Skeletal muscle tissue (tissue), 4 donors: ENCODE measurements around the gene PLCL2. TPM values are rescaled to one million over a fixed set of nuclear protein-coding genes. Genes with fewer than 3 reads are reported as not detected.

Source experiments
- H3K27ac ChIP-seq: one replicate; pipeline ENCODE4 v1.7.0; 2013; ENCODE audit warnings: mild to moderate bottlenecking, low read depth, low read length, inconsistent platforms
- H3K27me3 ChIP-seq, 3 donors: one replicate each; pipeline ENCODE4 v1.7.0; 2013; ENCODE audit warnings: low read length in 3 of 3; ENCODE audit not compliant: control insufficient read depth in 3 of 3, insufficient read depth in 3 of 3
- H3K36me3 ChIP-seq, 3 donors: one replicate each; pipeline ENCODE4 v1.7.0; 2013; ENCODE audit warnings: low read length in 3 of 3; ENCODE audit not compliant: control insufficient read depth in 3 of 3, insufficient read depth in 3 of 3
- H3K4me1 ChIP-seq, 3 donors: one replicate each; pipeline ENCODE4 v1.7.0; 2013; ENCODE audit warnings: low read length in 3 of 3, mild to moderate bottlenecking in 3 of 3; ENCODE audit not compliant: control insufficient read depth in 3 of 3, insufficient read depth in 3 of 3
- H3K4me3 ChIP-seq, 3 donors: one replicate each; pipeline ENCODE4 v1.7.0; 2013; ENCODE audit warnings: low read length in 3 of 3
- H3K9ac ChIP-seq, 3 donors: one replicate each; pipeline ENCODE4 v1.7.0; 2013; ENCODE audit warnings: low read length in 3 of 3, mild to moderate bottlenecking in 3 of 3, moderate library complexity in 2 of 3, low read depth in 1 of 3
- H3K9me3 ChIP-seq, 3 donors: one replicate each; pipeline ENCODE4 v1.7.0; 2013; ENCODE audit warnings: low read length in 3 of 3; ENCODE audit not compliant: control insufficient read depth in 3 of 3
- total RNA-seq: library from RNA; depleted of rRNA; stranded (reverse); fragments of >200 nt; gene quantifications from one replicate; pipeline ENCODE4 v1.2.3, GENCODE V29; 2014
- donor health status: Osteomylitis.

Gene PLCL2
- total RNA-seq, 1 donor from 2014 or later, result 83.5 TPM

DNA sequence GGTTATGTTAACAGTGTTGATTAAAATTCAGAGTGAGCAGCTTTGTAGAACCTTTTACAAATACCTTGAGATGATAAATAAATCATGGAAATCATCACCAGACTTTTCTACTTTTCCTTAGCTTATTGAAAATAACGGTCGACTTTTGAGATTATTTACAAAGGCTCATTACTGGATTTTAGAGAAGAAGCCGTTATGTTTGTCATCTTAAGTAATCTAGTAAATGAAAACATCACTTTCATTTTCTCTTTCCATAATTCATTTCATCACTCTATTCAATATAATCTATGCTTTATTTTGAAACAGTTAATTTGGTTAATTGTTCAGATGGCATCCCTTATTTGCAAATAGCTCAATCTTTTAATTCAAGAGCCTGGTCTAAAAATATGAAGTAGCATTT is 3.6 kb downstream of the PLCL2 start:
- H3K27ac ChIP-seq, result no peak overlapping the region
- no peak overlapping the region for H3K9ac ChIP-seq
- no peaks in the 10 kb centered on the region for H3K9me3 ChIP-seq
- H3K4me1 ChIP-seq, result peaks cover 41 to 59% (median 53%) of the 10 kb centered on the region in 3 donors
- H3K4me3 ChIP-seq, result no peak overlapping the region
- H3K27me3 ChIP-seq, result no peaks in the 10 kb centered on the region
- H3K36me3 ChIP-seq, result no peaks in the 10 kb centered on the region

DNA sequence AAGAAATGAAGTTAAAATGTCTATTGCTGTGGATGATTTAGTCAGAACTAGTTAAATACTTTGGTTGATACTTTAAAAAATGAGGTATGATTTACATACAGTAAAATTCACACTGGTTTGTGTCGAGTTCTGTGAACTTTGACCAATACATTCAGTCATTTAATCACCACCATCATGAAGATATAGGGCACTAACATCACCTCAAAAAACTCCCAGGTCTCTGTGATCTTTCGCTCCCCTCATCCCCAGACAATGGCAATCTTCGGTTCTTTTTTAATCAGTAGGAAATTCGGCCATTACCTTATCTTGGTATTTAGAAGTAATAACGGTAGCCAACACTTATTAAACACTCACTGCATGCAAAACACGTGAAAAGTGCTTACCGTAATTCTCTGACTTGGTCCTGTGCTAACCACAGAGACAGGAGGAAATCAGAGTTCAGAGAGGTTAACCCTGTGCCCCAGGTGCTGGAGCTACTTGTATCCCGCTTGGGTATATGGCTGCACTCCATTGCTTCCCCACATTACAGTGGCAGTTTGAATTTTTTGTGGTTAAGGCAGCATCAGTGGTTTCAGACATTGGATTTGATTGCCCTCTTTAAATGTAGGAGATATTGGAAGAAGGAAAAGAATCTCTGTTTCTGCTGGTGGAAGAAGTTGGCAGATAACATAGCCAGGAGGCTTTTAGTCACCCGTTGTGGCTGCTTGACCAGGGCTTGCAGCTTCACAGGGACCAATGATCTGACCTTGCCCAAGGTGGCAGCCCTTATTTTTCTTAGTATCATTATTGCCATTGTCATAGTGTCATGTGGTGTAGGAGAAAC is 4.2 kb downstream of the PLCL2 start:
- peaks cover 34 to 57% (median 54%) of the 10 kb centered on the region in 3 donors for H3K4me1 ChIP-seq
- H3K27me3 ChIP-seq, result no peaks in the 10 kb centered on the region
- H3K27ac ChIP-seq, result no peak overlapping the region
- no peak overlapping the region for H3K9ac ChIP-seq
- H3K4me3 ChIP-seq, result peak overlapping the region in 1 of 3 donors; percentile 17
- no peaks in the 10 kb centered on the region for H3K9me3 ChIP-seq
- no peaks in the 10 kb centered on the region for H3K36me3 ChIP-seq

DNA sequence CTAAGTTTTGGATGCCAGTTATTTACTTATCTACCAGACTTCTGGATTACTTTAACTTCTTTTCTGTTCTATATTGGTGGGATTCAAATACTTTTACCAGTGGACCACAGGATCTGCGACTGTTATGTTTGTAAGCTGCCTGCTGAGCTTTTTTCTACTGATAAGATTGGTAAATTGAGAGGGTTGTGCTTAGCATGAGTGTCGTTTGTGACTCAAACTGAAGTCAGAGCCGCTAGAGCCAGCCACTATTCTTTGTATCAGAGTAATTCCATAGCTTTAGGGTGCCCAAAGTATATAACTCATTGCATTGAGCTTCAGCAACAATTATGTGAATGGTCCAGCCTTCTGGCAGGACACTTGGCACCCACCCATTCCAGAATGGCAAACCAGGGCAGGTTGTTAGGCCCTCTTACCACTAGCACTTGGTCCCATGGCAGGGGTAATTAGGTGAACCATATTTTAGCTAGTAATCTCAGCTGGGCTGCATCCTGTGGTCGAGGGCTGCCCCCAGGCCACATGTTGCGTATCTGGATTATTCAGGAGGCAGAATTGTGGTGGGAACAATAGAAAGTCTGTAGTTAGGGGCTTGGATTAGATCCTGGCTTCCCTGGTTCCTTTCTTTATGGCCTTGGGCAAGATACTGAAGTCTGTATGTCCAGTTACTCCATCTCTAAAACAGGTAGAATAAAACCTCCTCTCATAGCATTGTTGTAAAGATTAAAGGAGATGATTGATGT is 6.0 kb downstream of the PLCL2 start:
- H3K4me1 ChIP-seq, result peaks cover 31 to 54% (median 51%) of the 10 kb centered on the region in 3 donors
- no peaks in the 10 kb centered on the region for H3K9me3 ChIP-seq
- H3K36me3 ChIP-seq, result no peaks in the 10 kb centered on the region
- no peaks in the 10 kb centered on the region for H3K27me3 ChIP-seq
- no peak overlapping the region for H3K4me3 ChIP-seq
- H3K27ac ChIP-seq, result no peak overlapping the region
- H3K9ac ChIP-seq, result no peak overlapping the region

DNA sequence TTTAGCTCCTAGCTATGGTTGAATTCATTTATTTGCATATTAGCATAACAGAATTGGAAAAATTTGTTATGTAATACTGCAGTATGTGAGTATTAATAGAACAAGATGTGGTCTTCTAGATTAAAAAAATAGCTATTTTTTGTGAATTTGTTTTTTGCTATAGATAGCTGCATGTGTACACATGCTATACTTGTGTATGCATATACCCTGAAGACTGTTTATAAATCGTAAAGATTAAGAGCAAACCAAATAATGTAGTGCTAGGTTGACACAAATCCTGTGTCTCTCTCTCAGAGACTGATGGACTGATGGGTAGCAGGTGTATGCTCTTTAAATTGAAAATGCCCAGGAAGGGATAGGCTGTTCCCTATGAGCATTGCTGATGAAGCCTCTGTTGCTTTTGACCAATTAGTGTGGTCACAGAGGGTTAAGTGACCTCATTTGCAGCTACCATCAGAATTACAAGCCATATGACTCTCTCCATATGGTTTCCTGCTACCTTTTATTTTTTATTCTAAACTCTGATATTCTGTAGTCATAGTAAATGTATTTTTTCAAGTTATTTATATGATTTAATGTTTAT is 9.0 kb downstream of the PLCL2 start:
- Histone ChIP-seq H3K9ac (no peak overlapping the region), H3K4me3 (no peak overlapping the region), H3K27ac (no peak overlapping the region), H3K9me3 (no peaks in the 10 kb centered on the region), H3K27me3 (no peaks in the 10 kb centered on the region), H3K36me3 (no peaks in the 10 kb centered on the region), H3K4me1 (peaks cover 35 to 62% (median 57%) of the 10 kb centered on the region in 3 donors)

DNA sequence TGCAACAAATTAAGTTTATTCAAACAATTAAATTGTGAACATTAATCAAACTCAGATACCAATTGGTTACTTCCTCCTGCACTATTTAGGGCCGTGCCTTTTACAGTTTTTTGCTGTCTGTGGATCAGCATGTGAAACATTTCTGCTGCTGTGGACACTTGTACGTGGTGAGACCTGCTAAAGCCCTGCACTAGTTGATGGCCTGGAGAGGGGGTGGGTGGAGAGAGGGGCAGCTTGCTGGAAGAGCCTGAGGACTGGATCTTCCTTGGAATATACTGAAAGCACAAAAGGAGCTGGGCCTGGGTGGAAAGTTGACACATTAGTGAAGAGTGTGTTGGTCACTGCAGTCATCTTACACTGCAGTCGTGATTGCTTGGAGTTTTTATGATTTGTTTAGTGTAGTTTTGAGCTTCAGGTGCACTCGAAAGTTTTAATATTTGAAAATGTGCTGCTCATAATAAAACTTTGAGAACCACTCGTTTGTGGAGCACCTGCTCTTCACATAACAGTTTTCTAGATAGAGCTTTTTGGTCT is 11.4 kb downstream of the PLCL2 start:
- Histone ChIP-seq H3K4me3 (no peak overlapping the region), H3K4me1 (peaks cover 38 to 59% (median 56%) of the 10 kb centered on the region in 3 donors), H3K9me3 (no peaks in the 10 kb centered on the region), H3K27me3 (no peaks in the 10 kb centered on the region), H3K27ac (no peak overlapping the region), H3K9ac (peak overlapping the region in 1 of 3 donors; percentile 17), H3K36me3 (no peaks in the 10 kb centered on the region)

DNA sequence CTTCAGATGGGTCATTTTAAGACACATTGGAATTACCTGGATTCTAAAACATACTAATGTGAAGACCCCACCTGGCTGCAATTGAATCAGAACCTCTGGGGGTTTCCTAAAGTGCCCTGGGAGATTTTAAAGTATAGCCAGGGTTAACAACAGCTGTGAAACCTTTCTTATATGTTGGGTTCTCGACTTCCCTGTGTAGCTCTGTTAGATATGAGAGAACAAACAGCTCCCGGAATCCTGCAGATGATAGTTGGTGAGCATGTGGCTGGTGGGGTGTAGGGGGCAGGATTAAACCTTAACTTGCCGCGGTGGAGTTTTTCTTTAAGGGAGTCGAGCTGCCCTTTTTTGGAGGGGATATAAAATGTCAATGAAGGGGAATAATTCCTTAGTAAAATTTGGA is 12.1 kb downstream of the PLCL2 start:
- H3K4me3 ChIP-seq, result no peak overlapping the region
- H3K36me3 ChIP-seq, result no peaks in the 10 kb centered on the region
- no peaks in the 10 kb centered on the region for H3K9me3 ChIP-seq
- H3K27me3 ChIP-seq, result no peaks in the 10 kb centered on the region
- H3K4me1 ChIP-seq, result peaks cover 40 to 60% (median 56%) of the 10 kb centered on the region in 3 donors
- H3K27ac ChIP-seq, result peak overlapping the region; percentile 10
- H3K9ac ChIP-seq, result peak overlapping the region in 1 of 3 donors; percentile 5

DNA sequence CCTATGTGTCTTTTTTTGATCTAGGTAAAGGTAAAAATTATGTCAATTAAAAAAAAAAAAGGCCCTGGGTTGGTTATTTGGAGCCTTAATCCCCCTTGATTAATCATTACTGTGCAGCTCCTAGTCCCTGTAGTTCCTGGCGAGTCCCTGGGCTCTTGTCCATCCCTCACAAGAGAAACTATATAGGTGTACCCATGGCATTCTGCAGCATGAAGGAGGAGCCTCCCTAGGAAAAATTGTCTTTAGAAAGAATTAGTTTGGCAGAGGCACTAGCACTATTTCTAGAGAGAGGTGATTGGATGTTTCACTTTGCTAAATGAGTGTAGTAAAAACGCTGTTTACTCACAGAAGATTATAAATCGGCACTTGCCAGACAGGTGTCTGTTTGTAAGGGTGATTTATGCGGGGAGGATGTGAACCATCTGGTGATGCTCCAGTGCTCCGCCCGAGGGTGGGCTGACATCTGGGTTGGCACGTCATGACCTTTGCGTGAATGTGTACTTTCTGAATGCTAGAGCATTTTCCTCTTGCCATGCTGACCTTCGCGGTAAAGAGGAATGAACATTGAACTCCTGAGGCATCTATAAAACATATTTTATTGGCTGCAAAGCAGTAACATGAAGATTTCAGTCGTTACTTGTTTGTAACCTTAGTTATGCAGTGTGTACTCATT is 12.6 kb downstream of the PLCL2 start:
- Histone ChIP-seq H3K36me3 (no peaks in the 10 kb centered on the region), H3K4me3 (peak overlapping the region in 2 of 3 donors; percentile 30 to 32), H3K9me3 (no peaks in the 10 kb centered on the region), H3K27me3 (no peaks in the 10 kb centered on the region), H3K9ac (peak overlapping the region in 1 of 3 donors; percentile 5), H3K4me1 (peaks cover 43 to 65% (median 61%) of the 10 kb centered on the region in 3 donors), H3K27ac (peak overlapping the region; percentile 34)

DNA sequence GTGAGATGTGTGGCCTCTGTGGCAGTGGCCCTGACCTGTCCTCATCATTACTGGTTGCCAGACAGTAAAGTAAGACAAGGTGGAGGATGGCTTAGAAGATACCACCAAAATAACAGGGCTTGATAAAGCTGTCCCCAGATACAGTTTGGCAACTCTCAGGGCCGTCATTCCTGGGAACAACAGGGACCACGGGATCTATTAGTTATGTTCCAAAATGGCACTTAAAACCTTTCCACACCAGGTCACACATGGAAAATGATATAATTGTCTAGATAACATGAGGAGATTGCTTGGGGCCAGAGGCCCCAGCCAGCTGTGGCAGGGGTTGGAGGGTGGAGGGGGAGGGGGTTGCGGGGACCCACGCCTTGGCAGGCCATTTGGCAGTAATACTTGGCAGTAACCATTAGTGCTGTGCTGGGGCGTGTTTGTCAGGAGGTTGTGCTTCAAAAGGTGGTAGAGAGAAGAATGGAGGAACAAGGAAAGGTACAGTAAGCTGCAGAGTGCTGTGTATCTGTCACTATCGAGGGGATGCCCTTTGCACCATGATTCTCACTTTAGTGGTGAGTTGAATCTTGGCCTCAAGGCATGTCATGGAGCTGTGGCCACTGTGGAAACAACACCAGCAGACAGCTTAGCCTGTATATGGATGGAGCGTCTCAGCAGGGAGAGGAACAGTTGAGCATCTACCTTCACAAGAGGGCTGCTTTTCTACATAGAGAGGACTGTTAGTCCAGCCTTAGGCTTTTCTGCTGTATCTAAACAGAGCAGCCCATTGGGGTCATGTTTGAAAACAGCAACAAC is 14.0 kb downstream of the PLCL2 start:
- Histone ChIP-seq H3K4me3 (peak overlapping the region in 1 of 3 donors; percentile 26), H3K27ac (peak overlapping the region; percentile 9), H3K9ac (no peak overlapping the region), H3K36me3 (no peaks in the 10 kb centered on the region), H3K4me1 (peaks cover 55 to 65% (median 65%) of the 10 kb centered on the region in 3 donors), H3K9me3 (no peaks in the 10 kb centered on the region), H3K27me3 (no peaks in the 10 kb centered on the region)

DNA sequence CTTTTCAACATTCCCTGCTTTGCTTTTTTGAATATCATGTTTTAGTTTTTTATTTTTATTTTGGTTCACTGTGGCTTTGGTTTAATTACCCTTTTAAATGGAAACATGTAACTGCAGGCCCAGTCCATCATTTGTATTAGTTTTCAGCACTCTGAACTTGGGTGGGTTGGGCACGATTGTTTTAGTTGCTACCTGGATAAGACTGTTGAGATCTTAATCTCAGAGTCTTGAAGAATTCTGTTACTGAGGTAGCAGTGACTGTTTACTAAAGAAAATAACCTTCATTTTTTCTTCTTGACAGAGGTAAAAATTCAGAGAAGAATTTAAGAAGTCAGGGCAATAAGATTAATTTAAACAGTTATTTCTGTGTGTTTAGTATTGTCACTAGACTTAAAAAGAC is 15.2 kb downstream of the PLCL2 start:
- Histone ChIP-seq H3K4me3 (no peak overlapping the region), H3K4me1 (peaks cover 66 to 73% (median 73%) of the 10 kb centered on the region in 3 donors)

More for the DNA sequence above, 15.2 kb downstream of the PLCL2 start:
- no peak overlapping the region for H3K9ac ChIP-seq
- no peaks in the 10 kb centered on the region for H3K27me3 ChIP-seq
- H3K36me3 ChIP-seq, result no peaks in the 10 kb centered on the region
- no peaks in the 10 kb centered on the region for H3K9me3 ChIP-seq
- no peak overlapping the region for H3K27ac ChIP-seq
